Naive thymus-derived CD4-positive, alpha-beta T cell (primary cell): ENCODE data around the gene CARD14. TPM values are rescaled to one million over a fixed set of nuclear protein-coding genes. Genes with fewer than 3 reads are reported as not detected.

Source experiments
- polyA plus RNA-seq, 2 donors: library from polyadenylated mRNA; unstranded; fragments of 300-500 nt; fragmentation: Illumina TruSeq; gene quantifications; one replicate each; pipeline ENCODE4 v1.2.3, GENCODE V29; 2021
- total RNA-seq, 6 experiments: library from RNA in 5 of 6; stranded (reverse) in 5 of 6; gene quantifications; 1 replicate in 5 of 6; 2 replicates in 1 of 6; pipeline ENCODE4 v1.2.3 and lab custom pipeline; 2021 to 2026

The CARD14 gene
- total and polyA plus RNA-seq, 7 experiments from 2014 or later = 0.24 to 0.57 (median 0.30) TPM; not detected in 4

Other genes starting within 250 kb of the CARD14 start
- 1 to 10 TPM in 4 of 5 experiments, under 1 TPM in 1; 0.95 to 2.5 (median 1.6) TPM for gene TBC1D16, start 134.2 kb upstream of the CARD14 start, total RNA-seq
- gene TBC1D16, start 134.2 kb upstream of the CARD14 start, polyA plus RNA-seq = under 1 TPM; 0.44 to 0.85 TPM
- gene CCDC40, start 133.4 kb upstream of the CARD14 start, total RNA-seq = 1 to 10 TPM in 2 of 5 experiments, under 1 TPM in 3; 0.43 to 3.0 (median 0.79) TPM
- gene CCDC40, start 133.4 kb upstream of the CARD14 start, polyA plus RNA-seq = not detected
- 10 to 100 TPM; 18.5 to 67.8 (median 54.6) TPM for gene GAA, start 68.4 kb upstream of the CARD14 start, total RNA-seq
- gene GAA, start 68.4 kb upstream of the CARD14 start, polyA plus RNA-seq = 10 to 100 TPM; 12.0 to 15.2 TPM
- gene EIF4A3, start 22.9 kb upstream of the CARD14 start, total RNA-seq = 100 to 1,000 TPM in 2 of 5 experiments, 10 to 100 TPM in 3; 48.6 to 128 (median 75.9) TPM
- gene EIF4A3, start 22.9 kb upstream of the CARD14 start, polyA plus RNA-seq = 10 to 100 TPM; 64.7 to 90.5 TPM
- 100 to 1,000 TPM in 4 of 5 experiments, 10 to 100 TPM in 1; 32.8 to 181 (median 147) TPM for gene SGSH, start 50.3 kb downstream of the CARD14 start, total RNA-seq
- 10 to 100 TPM; 31.1 to 55.2 TPM for gene SGSH, start 50.3 kb downstream of the CARD14 start, polyA plus RNA-seq
- gene SLC26A11, start 50.4 kb downstream of the CARD14 start, total RNA-seq = 10 to 100 TPM in 4 of 5 experiments, 1 to 10 TPM in 1; 7.9 to 87.5 (median 67.5) TPM
- gene SLC26A11, start 50.4 kb downstream of the CARD14 start, polyA plus RNA-seq = 1 to 10 TPM; 3.7 to 7.3 TPM
- 100 to 1,000 TPM; 317 to 775 (median 426) TPM for gene RNF213, start 90.8 kb downstream of the CARD14 start, total RNA-seq
- gene RNF213, start 90.8 kb downstream of the CARD14 start, polyA plus RNA-seq = 10 to 100 TPM; 33.3 to 49.6 TPM
- 10 to 100 TPM; 20.3 to 26.5 (median 21.7) TPM for gene ENDOV, start 245.1 kb downstream of the CARD14 start, total RNA-seq
- gene ENDOV, start 245.1 kb downstream of the CARD14 start, polyA plus RNA-seq = 1 to 10 TPM; 7.5 to 8.7 TPM